Keratinocyte (primary cell): ENCODE results near the gene CD2. TPM values are rescaled to one million over a fixed set of nuclear protein-coding genes. Genes with fewer than 3 reads are reported as not detected.

Experiments used
- DNase-seq: peaks from one replicate; pipeline ENCODE4 v3.0.0-alpha.2; 2011; ENCODE audit warnings: low read depth, missing footprints, low spot score
- FAIRE-seq: peaks from 2 replicates; lab custom pipeline; 2011; peaks lifted over from hg19 to GRCh38; lab: Jason Lieb, UNC
- H2AFZ ChIP-seq: 2 replicates; pipeline ENCODE4 v1.6.0; 2012; ENCODE audit warnings: low read length, control low read depth, inconsistent platforms; ENCODE audit not compliant: control insufficient read depth
- H3K27ac ChIP-seq: 2 replicates; pipeline ENCODE4 v1.5.1; 2011; ENCODE audit warnings: low read length; ENCODE audit not compliant: control insufficient read depth, insufficient read depth
- H3K27me3 ChIP-seq: 3 replicates; pipeline ENCODE4 v1.6.0; 2011; ENCODE audit warnings: low read length; ENCODE audit not compliant: control insufficient read depth, insufficient read depth; ENCODE audit errors: extremely low read depth
- H3K36me3 ChIP-seq, 2 experiments: 2 replicates in 1 of 2; 3 replicates in 1 of 2; pipeline ENCODE4 v1.5.1; 2011; ENCODE audit warnings: low read length in 2 of 2, mild to moderate bottlenecking in 1 of 2; ENCODE audit not compliant: control insufficient read depth in 2 of 2, insufficient read depth in 2 of 2; ENCODE audit errors: extremely low read depth in 1 of 2
- H3K4me1 ChIP-seq: 3 replicates; pipeline ENCODE4 v1.5.1; 2011; ENCODE audit warnings: low read length; ENCODE audit not compliant: control insufficient read depth, insufficient read depth; ENCODE audit errors: extremely low read depth
- H3K4me2 ChIP-seq: 3 replicates; pipeline ENCODE4 v1.6.0; 2011; ENCODE audit warnings: low read depth, low read length; ENCODE audit not compliant: control insufficient read depth, insufficient read depth; ENCODE audit errors: extremely low read depth
- H3K4me3 ChIP-seq, 3 experiments: fragments of 200-600 bp in 1 of 3; sonication (generic) in 1 of 3; 2 replicates in 2 of 3; 3 replicates in 1 of 3; pipeline ENCODE4 v1.5.1; 2011 to 2016; ENCODE audit warnings: low read length in 3 of 3, mild to moderate bottlenecking in 3 of 3, control low read depth in 2 of 3, inconsistent platforms in 1 of 3, low read depth in 1 of 3, mixed read lengths in 1 of 3, mixed run types in 1 of 3, moderate library complexity in 1 of 3; ENCODE audit not compliant: control insufficient read depth in 2 of 3, insufficient read depth in 2 of 3; ENCODE audit errors: extremely low read depth in 1 of 3
- H3K79me2 ChIP-seq: 2 replicates; pipeline ENCODE4 v1.6.0; 2012; ENCODE audit warnings: low read length; ENCODE audit not compliant: control insufficient read depth, insufficient read depth
- H3K9ac ChIP-seq: 3 replicates; pipeline ENCODE4 v1.6.0; 2011; ENCODE audit warnings: low read length; ENCODE audit not compliant: control insufficient read depth, insufficient read depth; ENCODE audit errors: extremely low read depth
- H3K9me1 ChIP-seq: 3 replicates; pipeline ENCODE4 v1.6.0; 2011; ENCODE audit warnings: low read length; ENCODE audit not compliant: control insufficient read depth, insufficient read depth; ENCODE audit errors: extremely low read depth
- H3K9me3 ChIP-seq: 2 replicates; pipeline ENCODE4 v1.5.1; 2012; ENCODE audit warnings: low read depth, low read length; ENCODE audit not compliant: control insufficient read depth
- H4K20me1 ChIP-seq: 3 replicates; pipeline ENCODE4 v1.6.0; 2011; ENCODE audit warnings: low read length; ENCODE audit not compliant: control insufficient read depth, insufficient read depth; ENCODE audit errors: extremely low read depth
- CTCF ChIP-seq, 3 experiments: IDR thresholded peaks in 1 of 3; conservative IDR thresholded peaks in 1 of 3; optimal IDR thresholded peaks in 1 of 3; 2 replicates in 2 of 3; 3 replicates in 1 of 3; pipeline versions ENCODE3 to v1.5.1; 2011; ENCODE audit warnings: low read length in 3 of 3, mild to moderate bottlenecking in 3 of 3, moderate library complexity in 2 of 3, control low read depth in 1 of 3, inconsistent platforms in 1 of 3; ENCODE audit not compliant: insufficient read depth in 2 of 3; ENCODE audit errors: extremely low read depth in 1 of 3
- EZH2 ChIP-seq: IDR thresholded peaks from one replicate; pipeline ENCODE4 v1.6.1; 2012; ENCODE audit warnings: inconsistent platforms, mild to moderate bottlenecking, low read length, moderate library complexity
- dilution Hi-C: fragments of 300-500 bp; cut with MboI; formaldehyde crosslinking; loops from one replicate; pipeline ENCODE4 v1.7.0; 2020; ENCODE audit warnings: low sequenced_read_pairs; ENCODE audit not compliant: extremely low pct_ligation_motif_present
- polyA plus RNA-seq, 5 experiments: library from polyadenylated mRNA; depleted of rRNA in 3 of 5; stranded (reverse) in 3 of 5; stranded (forward) in 1 of 5; unstranded in 1 of 5; fragments of >200 nt; gene quantifications; 1 replicate in 1 of 5; 2 replicates in 3 of 5; 3 replicates in 1 of 5; pipeline versions ENCODE4 v1.2.1 to v1.2.3, GENCODE V29; 2011 to 2012; ENCODE audit warnings: missing spikeins in 2 of 5, low read depth in 1 of 5, low replicate concordance in 1 of 5

CD2 gene
- polyA plus RNA-seq, 1 donor (not counting 4 experiments of a cell fraction or from before 2014, with no cell fraction given), result not detected

DNA sequence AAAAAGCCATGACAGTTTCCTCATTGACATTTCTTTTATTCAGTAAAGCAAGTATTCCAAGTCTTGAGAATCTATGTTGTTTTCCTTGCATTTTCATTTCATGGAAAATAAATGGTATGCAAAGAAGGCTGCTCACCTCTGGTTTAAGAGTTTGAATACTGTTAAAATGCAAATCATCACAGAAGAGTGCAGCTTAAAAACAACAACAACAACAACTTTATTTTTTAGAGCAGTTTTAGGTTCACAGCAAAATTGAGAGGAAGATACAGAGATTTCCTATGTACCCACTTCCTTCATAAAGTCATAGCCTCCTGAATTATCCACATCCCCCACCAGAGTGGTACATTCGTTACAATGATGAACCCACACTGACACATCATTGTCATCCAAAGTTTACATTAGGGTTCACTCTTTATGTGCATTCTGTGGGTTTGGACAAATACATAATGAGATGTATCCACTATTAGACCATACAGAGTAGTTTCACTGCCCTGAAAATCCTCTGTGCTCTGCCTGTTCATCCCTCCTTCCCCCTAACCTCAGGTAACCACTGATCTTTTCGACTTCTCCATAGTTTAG, 39.2 kb downstream of the CD2 start:
- dilution Hi-C loops, result no loop called here
- Histone ChIP-seq H3K4me1 (no peaks in the 10 kb centered on the region), H3K36me3 (no peaks in the 10 kb centered on the region), H3K4me3 (no peak overlapping the region), H4K20me1 (no peaks in the 10 kb centered on the region), H3K27ac (no peak overlapping the region), H3K27me3 (peaks cover 4% of the 10 kb centered on the region), H3K79me2 (no peaks in the 10 kb centered on the region), H2AFZ (no peak overlapping the region), H3K4me2 (no peak overlapping the region), H3K9me1 (no peaks in the 10 kb centered on the region), H3K9me3 (no peaks in the 10 kb centered on the region), H3K9ac (no peak overlapping the region)
- TF ChIP-seq EZH2, result no peak
- TF ChIP-seq CTCF (optimal IDR thresholded peaks at IDR 0.05 in 1 of 3, IDR thresholded peaks at IDR 0.05 in 1 of 3, conservative IDR thresholded peaks at IDR 0.05 in 1 of 3; ENCODE audit: extremely low read depth in 1 of 3, insufficient read depth in 2 of 3, low read length in 3 of 3), result no peak
- FAIRE-seq (no peak), DNase-seq (no peak)

DNA sequence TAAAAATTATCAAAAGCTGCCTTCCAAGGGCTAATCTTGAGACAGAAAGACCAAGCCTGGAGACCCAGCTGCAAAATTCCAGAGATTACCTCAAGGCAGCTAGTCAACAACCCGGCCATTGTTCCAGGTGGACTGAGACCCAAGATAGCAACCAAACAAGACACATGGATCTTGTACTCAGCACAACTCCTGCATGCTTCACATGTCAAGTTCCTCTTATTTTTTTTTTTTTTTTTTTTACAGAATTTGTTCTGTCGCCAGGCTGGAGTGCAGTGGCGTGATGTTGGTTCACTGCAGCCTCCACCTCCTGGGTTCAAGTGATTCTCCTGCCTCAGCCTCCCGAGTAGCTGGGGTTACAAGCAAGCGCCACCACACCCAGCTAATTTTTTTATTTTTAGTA, 40.1 kb downstream of the CD2 start:
- TF ChIP-seq EZH2 (no peak), CTCF (optimal IDR thresholded peaks at IDR 0.05 in 1 of 3, IDR thresholded peaks at IDR 0.05 in 1 of 3, conservative IDR thresholded peaks at IDR 0.05 in 1 of 3; ENCODE audit: extremely low read depth in 1 of 3, insufficient read depth in 2 of 3, low read length in 3 of 3) (no peak)
- no peaks in the 10 kb centered on the region for H3K9me1 ChIP-seq
- no peak overlapping the region for H3K27ac ChIP-seq
- H3K4me3 ChIP-seq, result no peak overlapping the region
- peaks cover 4% of the 10 kb centered on the region for H3K27me3 ChIP-seq
- no peak overlapping the region for H3K4me2 ChIP-seq
- no peaks in the 10 kb centered on the region for H3K4me1 ChIP-seq
- no peak overlapping the region for H3K9ac ChIP-seq
- DNase-seq (no peak), FAIRE-seq (no peak)
- H2AFZ ChIP-seq, result no peak overlapping the region
- H3K36me3 ChIP-seq, result no peaks in the 10 kb centered on the region
- H3K79me2 ChIP-seq, result no peaks in the 10 kb centered on the region
- no peaks in the 10 kb centered on the region for H4K20me1 ChIP-seq
- dilution Hi-C loops, result no loop called here
- H3K9me3 ChIP-seq, result no peaks in the 10 kb centered on the region
